ENCODE data around the gene HSPB3. TPM values are rescaled to one million over a fixed set of nuclear protein-coding genes. Genes with fewer than 3 reads are reported as not detected.

HSPB3 gene
- total and polyA plus RNA-seq, 2 of the 8 experiments (the other 6 are each of a cell fraction or from before 2014, with no cell fraction given), result not detected

DNA sequence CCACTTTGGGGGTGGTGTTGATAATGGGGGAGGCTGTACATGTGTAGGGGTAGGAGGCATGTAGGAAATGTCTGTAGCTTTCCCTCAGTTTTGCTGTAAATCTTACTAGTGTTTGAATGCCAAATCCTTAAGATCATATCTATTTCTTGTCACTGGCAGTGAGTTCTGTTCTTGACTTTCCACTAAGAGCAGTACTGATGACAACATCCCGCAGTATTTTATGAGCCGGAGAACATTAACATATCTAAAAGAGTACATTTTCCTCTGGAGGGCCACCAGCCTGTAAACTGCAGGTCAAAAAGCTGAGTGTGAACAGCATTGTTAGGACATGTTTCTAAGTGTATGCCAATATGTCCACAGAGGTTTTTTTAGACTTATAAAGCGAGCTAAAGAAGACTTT is 2.5 kb upstream of the HSPB3 start:
- Histone ChIP-seq H3K79me1 (ENCODE audit: low read depth, low read length) (no peaks in the 10 kb centered on the region), H3K56ac (replicated peaks; ENCODE audit: insufficient read length, low read depth, low read length) (no peak overlapping the region), H3K27ac (ENCODE audit: low read depth, low read length) (no peak overlapping the region), H3K4me3 (ENCODE audit: extremely low read depth in 1 of 4, insufficient read depth in 2 of 4, low read depth in 3 of 4, low read length in 4 of 4) (no peak overlapping the region), H2BK120ac (replicated peaks; ENCODE audit: low read depth, low read length) (no peak overlapping the region), H2BK12ac (ENCODE audit: low read depth, low read length) (no peak overlapping the region), H3K9ac (replicated peaks in 1 of 4; ENCODE audit: extremely low read depth in 1 of 4, low read depth in 3 of 4, low read length in 3 of 4) (no peak overlapping the region), H4K8ac (ENCODE audit: extremely low read depth, insufficient read depth, low read length) (no peak overlapping the region), H2BK5ac (ENCODE audit: low read depth, low read length) (no peak overlapping the region), H3K4me1 (replicated peaks in 1 of 4; ENCODE audit: control insufficient read depth in 3 of 4, insufficient read depth in 4 of 4, low read length in 3 of 4) (peaks cover 0 to 9% (median 3%) of the 10 kb centered on the region in 4 experiments; a peak in 6 of 7 replicates), H3K4ac (replicated peaks; ENCODE audit: insufficient read length, low read depth, low read length) (no peak overlapping the region), H2BK20ac (ENCODE audit: low read length) (no peak overlapping the region), H3K9me3 (ENCODE audit: insufficient read depth in 2 of 2, low read depth in 1 of 2, low read length in 1 of 2) (no peaks in the 10 kb centered on the region), H4K91ac (replicated peaks; ENCODE audit: insufficient read length, low read length) (no peak overlapping the region), H2AFZ (ENCODE audit: low read length) (no peak overlapping the region), H3K27me3 (replicated peaks in 1 of 4; ENCODE audit: control insufficient read depth in 3 of 4, extremely low read depth in 1 of 4, insufficient read depth in 3 of 4, low read length in 3 of 4) (no peaks in the 10 kb centered on the region), H3K36me3 (ENCODE audit: control insufficient read depth in 2 of 4, insufficient read depth in 4 of 4, low read length in 3 of 4) (no peaks in the 10 kb centered on the region), H2AK5ac (ENCODE audit: low read depth, low read length) (no peak overlapping the region), H3K23ac (ENCODE audit: insufficient read length) (no peak overlapping the region), H3K18ac (ENCODE audit: extremely low read depth, low read length) (no peak overlapping the region), H3K23me2 (ENCODE audit: low read depth, low read length) (no peaks in the 10 kb centered on the region; the same call in 1 of the 2 replicates), H3K14ac (ENCODE audit: insufficient read length) (no peak overlapping the region), H4K20me1 (replicated peaks in 1 of 2; ENCODE audit: control insufficient read depth in 1 of 2, insufficient read depth in 2 of 2, low read length in 2 of 2) (no peaks in the 10 kb centered on the region), H3K4me2 (ENCODE audit: insufficient read depth in 1 of 2, low read depth in 2 of 2, low read length in 2 of 2) (no peak overlapping the region), H4K5ac (ENCODE audit: insufficient read length, low read depth, low read length) (no peak overlapping the region), H2BK15ac (ENCODE audit: low read length) (no peak overlapping the region), H3K79me2 (ENCODE audit: control insufficient read depth in 1 of 2, insufficient read depth in 2 of 2, low read length in 2 of 2) (no peaks in the 10 kb centered on the region)
- ChIA-PET CTCF (ENCODE audit: partially characterized antibody) (interaction anchor here (0.7 to 5.7 kb wide), 2 partner anchors 10 kb away, joined by 3 to 38 read pairs; no protein-coding TSS in a partner anchor), POLR2A (ENCODE audit: partially characterized antibody) (no interaction called here)
- DNase-seq (ENCODE audit: low read depth in 1 of 2, low spot score in 2 of 2) (no peak), FAIRE-seq (no peak)
- 80% methylated on average over 3 of the region's 3 CpGs; no CpG with 5 or more reads in 1 of the 2 experiments for WGBS, 2 experiments (ENCODE audit: extremely low coverage in 1 of 2, insufficient coverage in 1 of 2, insufficient read length in 1 of 2, insufficient replicate concordance in 2 of 2, low coverage in 1 of 2, low lambda C conversion rate in 2 of 2, missing lambda C conversion rate in 1 of 2)
- TF ChIP-seq TEAD4 (IDR thresholded peaks at IDR 0.05; ENCODE audit: low read depth, low read length) (no peak), CREB1 (IDR thresholded peaks at IDR 0.05) (no peak), HDAC6 (IDR thresholded peaks at IDR 0.05; ENCODE audit: low read depth, low read length) (no peak), CHD1 (IDR thresholded peaks at IDR 0.05; ENCODE audit: low read depth, low read length) (no peak), JUND (IDR thresholded peaks at IDR 0.05; ENCODE audit: low read length) (no peak), YY1 (IDR thresholded peaks at IDR 0.05; ENCODE audit: low read depth, low read length) (no peak), TAF1 (IDR thresholded peaks at IDR 0.05; ENCODE audit: low read depth, low read length) (no peak), ZNF274 (IDR thresholded peaks at IDR 0.05; ENCODE audit: borderline replicate concordance, extremely low read depth, low read length) (no peak), MAFK (IDR thresholded peaks at IDR 0.05; ENCODE audit: low read depth, low read length) (no peak), SIN3A (conservative IDR thresholded peaks at IDR 0.05 in 1 of 2, IDR thresholded peaks at IDR 0.05 in 1 of 2; ENCODE audit: low read depth in 1 of 2, low read length in 2 of 2) (no peak), BACH1 (IDR thresholded peaks at IDR 0.05; ENCODE audit: low read length) (no peak), EGR1 (IDR thresholded peaks at IDR 0.05; ENCODE audit: borderline replicate concordance, low read depth, low read length) (no peak), SAP30 (IDR thresholded peaks at IDR 0.05; ENCODE audit: insufficient read depth, insufficient replicate concordance, low read length) (no peak), SUZ12 (IDR thresholded peaks at IDR 0.05; ENCODE audit: low read length) (no peak)
- TF ChIP-seq, protein P1, sequence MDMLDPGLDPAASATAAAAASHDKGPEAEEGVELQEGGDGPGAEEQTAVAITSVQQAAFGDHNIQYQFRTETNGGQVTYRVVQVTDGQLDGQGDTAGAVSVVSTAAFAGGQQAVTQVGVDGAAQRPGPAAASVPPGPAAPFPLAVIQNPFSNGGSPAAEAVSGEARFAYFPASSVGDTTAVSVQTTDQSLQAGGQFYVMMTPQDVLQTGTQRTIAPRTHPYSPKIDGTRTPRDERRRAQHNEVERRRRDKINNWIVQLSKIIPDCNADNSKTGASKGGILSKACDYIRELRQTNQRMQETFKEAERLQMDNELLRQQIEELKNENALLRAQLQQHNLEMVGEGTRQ (IDR thresholded peaks at IDR 0.05; ENCODE audit: low read length), result no peak

Measured in H1 (cell line).